H9 (cell line): ENCODE results near the gene KDM1B. TPM values are rescaled to one million over a fixed set of nuclear protein-coding genes. Genes with fewer than 3 reads are reported as not detected.

Experiments
- DNase-seq: peaks from one replicate; pipeline ENCODE4 v3.0.0-alpha.2; 2017
- H2AFZ ChIP-seq: one replicate; pipeline ENCODE4 v1.6.1; 2013; ENCODE audit warnings: mild to moderate bottlenecking, low read length, control low read depth, moderate library complexity
- H2AK5ac ChIP-seq: 2 replicates; pipeline ENCODE4 v1.6.1; 2013; ENCODE audit warnings: low read length, control low read depth, mixed read lengths; ENCODE audit not compliant: insufficient read length
- H2BK120ac ChIP-seq: one replicate; pipeline ENCODE4 v1.6.1; 2013; ENCODE audit warnings: low read depth, mild to moderate bottlenecking, low read length, control low read depth, inconsistent platforms; ENCODE audit not compliant: poor library complexity, severe bottlenecking
- H2BK12ac ChIP-seq: 2 replicates; pipeline ENCODE4 v1.6.1; 2013; ENCODE audit warnings: low read length, control low read depth, mixed read lengths, low read depth; ENCODE audit not compliant: insufficient read length
- H2BK15ac ChIP-seq: 2 replicates; pipeline ENCODE4 v1.6.1; 2013; ENCODE audit warnings: low read depth, low read length, control low read depth
- H2BK20ac ChIP-seq: one replicate; pipeline ENCODE4 v1.6.1; 2013; ENCODE audit warnings: low read depth, mild to moderate bottlenecking, low read length, control low read depth, inconsistent platforms; ENCODE audit not compliant: poor library complexity, severe bottlenecking
- H2BK5ac ChIP-seq: 2 replicates; pipeline ENCODE4 v1.6.1; 2013; ENCODE audit warnings: low read length, control low read depth, mixed read lengths; ENCODE audit not compliant: insufficient read length
- H3K14ac ChIP-seq: 2 replicates; pipeline ENCODE4 v1.6.1; 2013; ENCODE audit warnings: low read length, control low read depth; ENCODE audit not compliant: insufficient read depth
- H3K18ac ChIP-seq: 2 replicates; pipeline ENCODE4 v1.6.1; 2013; ENCODE audit warnings: low read depth, mild to moderate bottlenecking, mixed read lengths, low read length, control low read depth; ENCODE audit not compliant: insufficient read length
- H3K23ac ChIP-seq: 2 replicates; pipeline ENCODE4 v1.6.1; 2013; ENCODE audit warnings: low read length, control low read depth, mixed read lengths, low read depth; ENCODE audit not compliant: insufficient read length
- H3K23me2 ChIP-seq: 2 replicates; pipeline ENCODE4 v1.6.1; 2013; ENCODE audit warnings: low read depth, mild to moderate bottlenecking, mixed read lengths, low read length, control low read depth; ENCODE audit not compliant: insufficient read length, poor library complexity, severe bottlenecking
- H3K27ac ChIP-seq: 2 replicates; pipeline ENCODE4 v1.5.1; 2013; ENCODE audit warnings: low read length, control low read depth, mixed read lengths, low read depth; ENCODE audit not compliant: insufficient read length
- H3K27me3 ChIP-seq: 2 replicates; pipeline ENCODE4 v1.6.1; 2013; ENCODE audit warnings: low read length, control low read depth, inconsistent platforms; ENCODE audit not compliant: insufficient read depth
- H3K4ac ChIP-seq: 2 replicates; pipeline ENCODE4 v1.6.1; 2013; ENCODE audit warnings: low read depth, mild to moderate bottlenecking, control low read depth, inconsistent platforms, low read length, moderate library complexity
- H3K4me1 ChIP-seq: 2 replicates; pipeline ENCODE4 v1.6.1; 2013; ENCODE audit warnings: low read length, control low read depth, inconsistent platforms; ENCODE audit not compliant: insufficient read depth
- H3K4me2 ChIP-seq: 2 replicates; pipeline ENCODE4 v1.6.1; 2013; ENCODE audit warnings: low read length, control low read depth, mixed read lengths; ENCODE audit not compliant: insufficient read length, insufficient read depth
- H3K56ac ChIP-seq: 2 replicates; pipeline ENCODE4 v1.6.1; 2013; ENCODE audit warnings: low read depth, mild to moderate bottlenecking, mixed read lengths, low read length, control low read depth; ENCODE audit not compliant: insufficient read length
- H3K79me1 ChIP-seq: 2 replicates; pipeline ENCODE4 v1.6.1; 2013; ENCODE audit warnings: low read depth, mild to moderate bottlenecking, moderate library complexity, low read length, control low read depth, inconsistent platforms; ENCODE audit not compliant: insufficient read depth, poor library complexity, severe bottlenecking
- H3K79me2 ChIP-seq: 2 replicates; pipeline ENCODE4 v1.6.1; 2013; ENCODE audit warnings: low read length, control low read depth, inconsistent platforms; ENCODE audit not compliant: insufficient read depth
- H3K9ac ChIP-seq: 2 replicates; pipeline ENCODE4 v1.6.1; 2013; ENCODE audit warnings: low read length, control low read depth, mixed read lengths; ENCODE audit not compliant: insufficient read length; ENCODE audit errors: extremely low read depth
- H3K9me3 ChIP-seq: one replicate; pipeline ENCODE4 v1.6.1; 2013; ENCODE audit warnings: low read depth, low read length, inconsistent platforms; ENCODE audit not compliant: control insufficient read depth
- H3T11ph ChIP-seq: one replicate; pipeline ENCODE4 v1.6.1; 2013; ENCODE audit warnings: mild to moderate bottlenecking, low read length, control low read depth, inconsistent platforms
- H4K20me1 ChIP-seq: one replicate; pipeline ENCODE4 v1.6.1; 2013; ENCODE audit not compliant: control insufficient read depth, insufficient read length, insufficient read depth
- H4K5ac ChIP-seq: 2 replicates; pipeline ENCODE4 v1.6.1; 2013; ENCODE audit warnings: low read depth, mild to moderate bottlenecking, mixed read lengths, low read length, control low read depth; ENCODE audit not compliant: insufficient read length
- H4K8ac ChIP-seq: replicated peaks from 2 replicates; pipeline ENCODE4 v1.6.1; 2013; ENCODE audit warnings: low read length, control low read depth, mixed read lengths, low read depth; ENCODE audit not compliant: insufficient read length
- H4K91ac ChIP-seq: 2 replicates; pipeline ENCODE4 v1.6.1; 2013; ENCODE audit warnings: low read depth, mild to moderate bottlenecking, moderate library complexity, mixed read lengths, low read length, control low read depth; ENCODE audit not compliant: insufficient read length
- H3K27ac Mint-ChIP-seq, 3 experiments: 2 replicates in 2 of 3; 3 replicates in 1 of 3; pipeline ENCODE4 v1.8.0; 2020 to 2021; ENCODE audit warnings: mixed read lengths in 3 of 3, mild to moderate bottlenecking in 1 of 3, moderate library complexity in 1 of 3
- H3K27me3 Mint-ChIP-seq: 2 replicates; pipeline ENCODE4 v1.8.0; 2021; ENCODE audit warnings: low read depth, mild to moderate bottlenecking, moderate library complexity, mixed read lengths
- H3K36me3 Mint-ChIP-seq, 3 experiments: 2 replicates in 2 of 3; 3 replicates in 1 of 3; pipeline ENCODE4 v1.8.0; 2020 to 2021; ENCODE audit warnings: low read depth in 3 of 3, mixed read lengths in 3 of 3; ENCODE audit not compliant: insufficient read depth in 1 of 3
- H3K4me1 Mint-ChIP-seq, 2 experiments: 2 replicates each; pipeline ENCODE4 v1.8.0; 2020; ENCODE audit warnings: mixed read lengths in 2 of 2
- H3K4me3 Mint-ChIP-seq, 2 experiments: 2 replicates in 1 of 2; 3 replicates in 1 of 2; pipeline ENCODE4 v1.8.0; 2020 to 2021; ENCODE audit warnings: mild to moderate bottlenecking in 2 of 2, mixed read lengths in 2 of 2, moderate library complexity in 1 of 2
- H3K9me3 Mint-ChIP-seq, 2 experiments: 2 replicates in 1 of 2; 3 replicates in 1 of 2; pipeline ENCODE4 v1.8.0; 2020; ENCODE audit warnings: mild to moderate bottlenecking in 2 of 2, mixed read lengths in 2 of 2, moderate library complexity in 1 of 2
- WGBS: extraction: QIAGEN DNeasy Blood & Tissue Kit; methylation state at CpG from one replicate; pipeline ENCODE4 v1.1.7; 2013; ENCODE audit warnings: missing lambda C conversion rate, low lambda C conversion rate, mixed read lengths; ENCODE audit not compliant: insufficient read length; ENCODE audit errors: extremely low coverage; 5-methylcytosine and 5-hydroxymethylcytosine counted together
- total RNA-seq: library from RNA; stranded (reverse); gene quantifications from 2 replicates; pipeline ENCODE4 v1.2.1, GENCODE V29; 2021
- TF ChIP-seq, protein P1 (sequence below): fragments of 200-600 bp; sonication (generic); conservative IDR thresholded peaks from 3 replicates; pipeline ENCODE4 v1.8.0; 2021; ENCODE audit warnings: antibody characterized with exemption, mild to moderate bottlenecking

The KDM1B gene
- total RNA-seq, 1 experiment from 2014 or later: 5.4 TPM

DNA sequence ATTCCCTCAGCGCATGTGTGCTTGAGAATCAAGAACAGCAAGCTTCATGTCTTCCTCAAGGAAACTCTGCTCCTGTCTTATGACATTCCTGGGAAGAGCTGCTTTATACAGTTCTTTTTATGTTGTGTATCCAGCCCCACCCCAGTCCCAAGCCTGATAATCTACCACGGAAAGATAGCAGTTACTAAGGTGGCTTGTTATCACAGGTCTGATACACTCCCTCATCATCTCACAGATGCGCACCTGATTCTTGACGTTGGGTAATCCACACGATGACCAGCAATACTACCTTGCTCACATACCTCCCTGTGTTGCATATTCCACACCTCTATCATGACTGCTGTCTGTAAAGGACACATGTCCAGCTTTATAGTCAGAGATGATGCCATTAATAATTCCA lies 36.0 kb upstream of the KDM1B start:
- H3K14ac ChIP-seq: no peak overlapping the region
- H3T11ph ChIP-seq: no peak overlapping the region
- no peak overlapping the region for H3K23ac ChIP-seq
- no peak overlapping the region for H2BK120ac ChIP-seq
- H4K5ac ChIP-seq: no peak overlapping the region
- H4K20me1 ChIP-seq: no peaks in the 10 kb centered on the region
- H3K9me3 Mint-ChIP-seq: no peaks in the 10 kb centered on the region; a peak in 1 of 5 replicates
- H3K56ac ChIP-seq: no peak overlapping the region
- no peak overlapping the region for H3K9ac ChIP-seq
- H3K23me2 ChIP-seq: peaks cover 5% of the 10 kb centered on the region
- H3K27ac Mint-ChIP-seq: no peak overlapping the region
- peaks cover 21% of the 10 kb centered on the region for H3K27me3 Mint-ChIP-seq
- H3K4me1 ChIP-seq: no peaks in the 10 kb centered on the region
- no peaks in the 10 kb centered on the region for H3K79me2 ChIP-seq
- no peak overlapping the region for H2BK20ac ChIP-seq
- no peak overlapping the region for H3K27ac ChIP-seq
- H3K4me3 Mint-ChIP-seq: no peak overlapping the region
- H2AFZ ChIP-seq: no peak overlapping the region
- H2BK15ac ChIP-seq: no peak overlapping the region
- no peak overlapping the region for H2AK5ac ChIP-seq
- H2BK5ac ChIP-seq: no peak overlapping the region
- TF ChIP-seq, protein P1, sequence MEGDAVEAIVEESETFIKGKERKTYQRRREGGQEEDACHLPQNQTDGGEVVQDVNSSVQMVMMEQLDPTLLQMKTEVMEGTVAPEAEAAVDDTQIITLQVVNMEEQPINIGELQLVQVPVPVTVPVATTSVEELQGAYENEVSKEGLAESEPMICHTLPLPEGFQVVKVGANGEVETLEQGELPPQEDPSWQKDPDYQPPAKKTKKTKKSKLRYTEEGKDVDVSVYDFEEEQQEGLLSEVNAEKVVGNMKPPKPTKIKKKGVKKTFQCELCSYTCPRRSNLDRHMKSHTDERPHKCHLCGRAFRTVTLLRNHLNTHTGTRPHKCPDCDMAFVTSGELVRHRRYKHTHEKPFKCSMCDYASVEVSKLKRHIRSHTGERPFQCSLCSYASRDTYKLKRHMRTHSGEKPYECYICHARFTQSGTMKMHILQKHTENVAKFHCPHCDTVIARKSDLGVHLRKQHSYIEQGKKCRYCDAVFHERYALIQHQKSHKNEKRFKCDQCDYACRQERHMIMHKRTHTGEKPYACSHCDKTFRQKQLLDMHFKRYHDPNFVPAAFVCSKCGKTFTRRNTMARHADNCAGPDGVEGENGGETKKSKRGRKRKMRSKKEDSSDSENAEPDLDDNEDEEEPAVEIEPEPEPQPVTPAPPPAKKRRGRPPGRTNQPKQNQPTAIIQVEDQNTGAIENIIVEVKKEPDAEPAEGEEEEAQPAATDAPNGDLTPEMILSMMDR: no peak
- H3K18ac ChIP-seq: no peak overlapping the region
- H2BK12ac ChIP-seq: no peak overlapping the region
- no peak overlapping the region for H4K91ac ChIP-seq
- WGBS: no CpG with 5 or more reads among the region's 5 CpGs
- H3K4me1 Mint-ChIP-seq: peaks cover 4 to 6% of the 10 kb centered on the region in 2 experiments; a peak in 3 of 4 replicates
- no peak overlapping the region for H3K4me2 ChIP-seq
- no peak for DNase-seq
- no peaks in the 10 kb centered on the region for H3K27me3 ChIP-seq
- no peak overlapping the region for H4K8ac ChIP-seq
- H3K79me1 ChIP-seq: no peaks in the 10 kb centered on the region
- H3K4ac ChIP-seq: no peak overlapping the region
- no peaks in the 10 kb centered on the region for H3K36me3 Mint-ChIP-seq
- no peaks in the 10 kb centered on the region for H3K9me3 ChIP-seq
